ENCODE measurements around the gene FOSB. TPM values are rescaled to one million over a fixed set of nuclear protein-coding genes. Genes with fewer than 3 reads are reported as not detected.

FOSB gene
- polyA plus RNA-seq, 2 of the 4 experiments (the other 2 are of a cell fraction): 0.57 to 48.8 TPM

GRCh38 chr19:45485305-45486077 is 17.7 kb downstream of the FOSB start:
- DNase-seq (ENCODE audit: low read depth in 1 of 2, low spot score in 1 of 2) (peak; percentile 94 to 97), FAIRE-seq (peak; percentile 80), ATAC-seq (peak; percentile 92 to 97)
- ChIA-PET CTCF (interaction anchor here (0.6 to 17.6 kb wide), 52 partner anchors 9 to 448 kb away, joined by 3 to 418 read pairs (median 6); partner anchors contain the start of genes EML2, ERCC1, FBXO46 and FOSB), POLR2A (interaction anchor here (1.0 to 1.7 kb wide), 6 partner anchors 16 to 160 kb away, joined by 4 to 10 read pairs (median 6); partner anchors contain the start of genes FOSB and PPP1R13L)
- peak overlapping the region; percentile 69 for H3K4me2 ChIP-seq
- no peaks in the 10 kb centered on the region for H3K9me3 ChIP-seq
- H3K27ac ChIP-seq: peak overlapping the region; percentile 76 to 92
- 0 out of 2 replicates have a peak, but pooled peaks have one; percentile 38 for TF ChIP-seq ELK1 (IDR thresholded peaks at IDR 0.05; ENCODE audit: low read depth, low read length)
- TF ChIP-seq PHF8 (IDR thresholded peaks at IDR 0.05; ENCODE audit: borderline replicate concordance, low read depth): peak; percentile 47; the same call in 1 of the 2 replicates
- peak; percentile 69 for TF ChIP-seq SMC3 (IDR thresholded peaks at IDR 0.05)
- peak; percentile 65 to 71 for TF ChIP-seq RAD21 (conservative IDR thresholded peaks at IDR 0.05 in 1 of 2, IDR thresholded peaks at IDR 0.05 in 1 of 2)
- 0 out of 2 replicates have a peak, but pooled peaks have one; percentile 8 for TF ChIP-seq NFE2L2 (conservative IDR thresholded peaks at IDR 0.05; ENCODE audit: low read length)
- no peak for TF ChIP-seq E2F6 (IDR thresholded peaks at IDR 0.05; ENCODE audit: borderline replicate concordance, low read depth)
- no peak for TF ChIP-seq GATA3 (IDR thresholded peaks at IDR 0.05; ENCODE audit: borderline replicate concordance)
- TF ChIP-seq HES2 (IDR thresholded peaks at IDR 0.05): no peak
- TF ChIP-seq ESRRA (IDR thresholded peaks at IDR 0.05; ENCODE audit: borderline replicate concordance, low read length): 0 out of 2 replicates have a peak, but pooled peaks have one; percentile 5
- TF ChIP-seq MAZ (IDR thresholded peaks at IDR 0.05; ENCODE audit: borderline replicate concordance, low read depth, low read length): peak; percentile 49; the same call in 1 of the 2 replicates
- TF ChIP-seq JUN (IDR thresholded peaks at IDR 0.05): peak in 1 of 2 experiments; percentile 42; a peak in 1 of 5 replicates
- TF ChIP-seq CHD2 (IDR thresholded peaks at IDR 0.05; ENCODE audit: low read length, partially characterized antibody): peak; percentile 22
- peak; percentile 63 for TF ChIP-seq CTCF (IDR thresholded peaks at IDR 0.05)
- peak; percentile 90 for TF ChIP-seq MAFK (IDR thresholded peaks at IDR 0.05; ENCODE audit: partially characterized antibody)
- H3K4me3 ChIP-seq: peak overlapping the region; percentile 63
- WGBS (ENCODE audit: missing lambda C conversion rate): 1% methylated on average over 28 of the region's 35 CpGs
- H3K4me1 ChIP-seq: peaks cover 5% of the 10 kb centered on the region

GRCh38 chr19:45488708-45489107 is 20.9 kb downstream of the FOSB start:
- FAIRE-seq (no peak), DNase-seq (ENCODE audit: low read depth in 1 of 2, low spot score in 1 of 2) (no peak), ATAC-seq (no peak)
- TF ChIP-seq FOXS1 (CRISPR knock-in tag; IDR thresholded peaks at IDR 0.05) (no peak), ZNF302 (CRISPR knock-in tag; IDR thresholded peaks at IDR 0.05) (no peak), KDM5A (IDR thresholded peaks at IDR 0.05) (no peak), CBX8 (IDR thresholded peaks at IDR 0.05) (no peak), SREBF2 (IDR thresholded peaks at IDR 0.05) (no peak), HMGXB4 (CRISPR knock-in tag; IDR thresholded peaks at IDR 0.05; ENCODE audit: borderline replicate concordance) (no peak), USF2 (IDR thresholded peaks at IDR 0.05) (no peak), MAX (IDR thresholded peaks at IDR 0.05) (no peak)
- 78% methylated on average over 15 of the region's 15 CpGs for WGBS (ENCODE audit: missing lambda C conversion rate)
- Histone ChIP-seq H3K4me1 (peaks cover 15% of the 10 kb centered on the region), H3K27ac (no peak overlapping the region), H3K9me3 (no peaks in the 10 kb centered on the region), H3K4me3 (no peak overlapping the region), H3K4me2 (no peak overlapping the region)
- ChIA-PET CTCF (interaction anchor here (0.7 to 17.6 kb wide), 10 partner anchors 8 to 152 kb away, joined by 3 to 418 read pairs (median 4); partner anchors contain the start of genes EML2, ERCC1 and RTN2), POLR2A (no interaction called here)
